Smooth muscle cell (in vitro differentiated cells): ENCODE data around the gene ZNF516. TPM values are rescaled to one million over a fixed set of nuclear protein-coding genes. Genes with fewer than 3 reads are reported as not detected.

ENCODE experiments used
- DNase-seq: peaks from one replicate; lab custom pipeline; 2025; ENCODE audit not compliant: unreplicated experiment; lab: John Stamatoyannopoulos, UW
- H2AFZ ChIP-seq: fragments of 200-600 bp; sonication (generic); 2 replicates; pipeline ENCODE4 v1.6.0; 2016; ENCODE audit warnings: antibody characterized with exemption, low read depth, mild to moderate bottlenecking
- H3F3A ChIP-seq: fragments of 200-600 bp; sonication (generic); 2 replicates; pipeline ENCODE4 v1.6.0; 2017; ENCODE audit warnings: antibody characterized with exemption, low read depth
- H3K27ac ChIP-seq: fragments of 200-600 bp; sonication (generic); 2 replicates; pipeline ENCODE4 v1.5.1; 2016; ENCODE audit warnings: low read depth, mild to moderate bottlenecking
- H3K27me3 ChIP-seq: fragments of 200-600 bp; sonication (generic); 2 replicates; pipeline ENCODE4 v1.6.1; 2016; ENCODE audit warnings: low read depth, mild to moderate bottlenecking
- H3K36me3 ChIP-seq: fragments of 200-600 bp; sonication (generic); 2 replicates; pipeline ENCODE4 v1.5.1; 2016; ENCODE audit warnings: low read depth
- H3K4me1 ChIP-seq: fragments of 200-600 bp; sonication (generic); 2 replicates; pipeline ENCODE4 v1.5.1; 2016; ENCODE audit warnings: low read depth
- H3K4me2 ChIP-seq: fragments of 200-600 bp; sonication (generic); 2 replicates; pipeline ENCODE4 v1.6.0; 2016; ENCODE audit warnings: mild to moderate bottlenecking
- H3K4me3 ChIP-seq: fragments of 200-600 bp; sonication (generic); 2 replicates; pipeline ENCODE4 v1.5.1; 2016; ENCODE audit warnings: mild to moderate bottlenecking
- H3K79me2 ChIP-seq: fragments of 200-600 bp; sonication (generic); 2 replicates; pipeline ENCODE4 v1.6.0; 2016; ENCODE audit warnings: low read depth, mild to moderate bottlenecking
- H3K9ac ChIP-seq: fragments of 200-600 bp; sonication (generic); 2 replicates; pipeline ENCODE4 v1.6.0; 2016; ENCODE audit warnings: low read depth
- H3K9me3 ChIP-seq: fragments of 200-600 bp; sonication (generic); replicated peaks from 2 replicates; pipeline ENCODE4 v1.5.1; 2016; ENCODE audit warnings: low read depth
- H4K20me1 ChIP-seq: fragments of 200-600 bp; sonication (generic); 2 replicates; pipeline ENCODE4 v1.6.0; 2016; ENCODE audit warnings: low read depth
- CTCF ChIP-seq: fragments of 200-600 bp; sonication (generic); IDR thresholded peaks from 2 replicates; pipeline ENCODE4 v1.5.1; 2017; ENCODE audit warnings: borderline replicate concordance, mild to moderate bottlenecking, antibody characterized with exemption; ENCODE audit not compliant: insufficient read depth, poor library complexity, severe bottlenecking
- WGBS: methylation state at CpG from one replicate; pipeline ENCODE4 v1.1.7; 2016; ENCODE audit warnings: low lambda C conversion rate; 5-methylcytosine and 5-hydroxymethylcytosine counted together
- polyA plus RNA-seq: library from polyadenylated mRNA; unstranded; fragments of >200 nt; fragmentation: Nextera tagmentation; extraction: Ambion mirVana; gene quantifications from 2 replicates; pipeline ENCODE4 v1.2.1, GENCODE V29; 2016
- total RNA-seq: library from RNA; depleted of rRNA; stranded (reverse); fragments of >200 nt; gene quantifications from 2 replicates; pipeline ENCODE4 v1.2.3, GENCODE V29; 2014

The ZNF516 gene
- total and polyA plus RNA-seq, 2 experiments from 2014 or later = 15.6 to 24.2 TPM

GRCh38 chr18:76347341-76347740 lies 147.7 kb downstream of the ZNF516 start:
- Histone ChIP-seq H3K27me3 (no peaks in the 10 kb centered on the region), H3K27ac (no peak overlapping the region), H3K79me2 (no peaks in the 10 kb centered on the region), H3K4me3 (no peak overlapping the region), H3K4me2 (no peak overlapping the region), H3K9ac (no peak overlapping the region), H3F3A (no peaks in the 10 kb centered on the region), H4K20me1 (no peaks in the 10 kb centered on the region), H3K4me1 (no peaks in the 10 kb centered on the region), H2AFZ (no peak overlapping the region), H3K9me3 (no peaks in the 10 kb centered on the region), H3K36me3 (no peaks in the 10 kb centered on the region)
- over 99% methylated on average over 7 of the region's 7 CpGs for WGBS
- no peak for TF ChIP-seq CTCF
- DNase-seq = no peak

GRCh38 chr18:76346490-76347130 lies 148.4 kb downstream of the ZNF516 start:
- no peaks in the 10 kb centered on the region for H3K9me3 ChIP-seq
- no peaks in the 10 kb centered on the region for H3K27me3 ChIP-seq
- H3F3A ChIP-seq = no peaks in the 10 kb centered on the region
- H3K4me1 ChIP-seq = no peaks in the 10 kb centered on the region
- H3K4me2 ChIP-seq = no peak overlapping the region
- no peak overlapping the region for H3K9ac ChIP-seq
- no peaks in the 10 kb centered on the region for H4K20me1 ChIP-seq
- no peak overlapping the region for H3K27ac ChIP-seq
- H3K36me3 ChIP-seq = no peaks in the 10 kb centered on the region
- no peaks in the 10 kb centered on the region for H3K79me2 ChIP-seq
- H3K4me3 ChIP-seq = no peak overlapping the region
- TF ChIP-seq CTCF = no peak
- WGBS = 96% methylated on average over 22 of the region's 29 CpGs
- no peak for DNase-seq
- H2AFZ ChIP-seq = no peak overlapping the region

- Histone ChIP-seq H3K4me2 (no peak overlapping the region), H3K36me3 (no peaks in the 10 kb centered on the region), H3F3A (no peaks in the 10 kb centered on the region), H3K9me3 (no peaks in the 10 kb centered on the region), H3K4me1 (no peaks in the 10 kb centered on the region), H3K9ac (no peak overlapping the region), H3K4me3 (no peak overlapping the region), H2AFZ (no peak overlapping the region), H3K79me2 (no peaks in the 10 kb centered on the region), H3K27ac (no peak overlapping the region), H3K27me3 (no peaks in the 10 kb centered on the region), H4K20me1 (no peaks in the 10 kb centered on the region)
- no peak for TF ChIP-seq CTCF
- DNase-seq = no peak
- WGBS = 97% methylated on average over 4 of the region's 4 CpGs
Observed at GRCh38 chr18:76345901-76346300, 149.1 kb downstream of the ZNF516 start.

GRCh38 chr18:76343938-76344569 lies 151.0 kb downstream of the ZNF516 start:
- WGBS = 100% methylated on average over 3 of the region's 3 CpGs
- H2AFZ ChIP-seq = no peak overlapping the region
- H4K20me1 ChIP-seq = no peaks in the 10 kb centered on the region
- no peak for TF ChIP-seq CTCF
- no peaks in the 10 kb centered on the region for H3K9me3 ChIP-seq
- H3K79me2 ChIP-seq = no peaks in the 10 kb centered on the region
- no peaks in the 10 kb centered on the region for H3K36me3 ChIP-seq
- H3F3A ChIP-seq = no peaks in the 10 kb centered on the region
- DNase-seq = no peak
- no peak overlapping the region for H3K9ac ChIP-seq
- no peaks in the 10 kb centered on the region for H3K27me3 ChIP-seq
- no peak overlapping the region for H3K4me2 ChIP-seq
- H3K4me1 ChIP-seq = no peaks in the 10 kb centered on the region
- no peak overlapping the region for H3K27ac ChIP-seq
- no peak overlapping the region for H3K4me3 ChIP-seq
